NB4 (cell line): ENCODE measurements around the gene FBXO24.

Source experiments
- MAX ChIP-seq: IDR thresholded peaks from 2 replicates; pipeline ENCODE4 v1.6.1; 2011; ENCODE audit warnings: low read depth, low read length
- MYC ChIP-seq: IDR thresholded peaks from 2 replicates; pipeline ENCODE4 v1.6.1; 2011; ENCODE audit warnings: low read depth, low read length
- POLR2A ChIP-seq: IDR thresholded peaks from 2 replicates; pipeline ENCODE4 v1.6.1; 2011; ENCODE audit warnings: mild to moderate bottlenecking; ENCODE audit not compliant: insufficient read length; ENCODE audit errors: extremely low read depth
- TF ChIP-seq, protein P1 (sequence below): IDR thresholded peaks from one replicate; pipeline ENCODE4 v1.5.1; 2012; ENCODE audit warnings: low read depth, low read length

- TF ChIP-seq, protein P1, sequence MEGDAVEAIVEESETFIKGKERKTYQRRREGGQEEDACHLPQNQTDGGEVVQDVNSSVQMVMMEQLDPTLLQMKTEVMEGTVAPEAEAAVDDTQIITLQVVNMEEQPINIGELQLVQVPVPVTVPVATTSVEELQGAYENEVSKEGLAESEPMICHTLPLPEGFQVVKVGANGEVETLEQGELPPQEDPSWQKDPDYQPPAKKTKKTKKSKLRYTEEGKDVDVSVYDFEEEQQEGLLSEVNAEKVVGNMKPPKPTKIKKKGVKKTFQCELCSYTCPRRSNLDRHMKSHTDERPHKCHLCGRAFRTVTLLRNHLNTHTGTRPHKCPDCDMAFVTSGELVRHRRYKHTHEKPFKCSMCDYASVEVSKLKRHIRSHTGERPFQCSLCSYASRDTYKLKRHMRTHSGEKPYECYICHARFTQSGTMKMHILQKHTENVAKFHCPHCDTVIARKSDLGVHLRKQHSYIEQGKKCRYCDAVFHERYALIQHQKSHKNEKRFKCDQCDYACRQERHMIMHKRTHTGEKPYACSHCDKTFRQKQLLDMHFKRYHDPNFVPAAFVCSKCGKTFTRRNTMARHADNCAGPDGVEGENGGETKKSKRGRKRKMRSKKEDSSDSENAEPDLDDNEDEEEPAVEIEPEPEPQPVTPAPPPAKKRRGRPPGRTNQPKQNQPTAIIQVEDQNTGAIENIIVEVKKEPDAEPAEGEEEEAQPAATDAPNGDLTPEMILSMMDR = no peak
- TF ChIP-seq MAX = no peak
- TF ChIP-seq POLR2A = no peak
- TF ChIP-seq MYC = no peak
Measured at GRCh38 chr7:100578246-100579183, 7.6 kb upstream of the FBXO24 start.
